ENCODE results near the gene TMED7. TPM values are rescaled to one million over a fixed set of nuclear protein-coding genes. Genes with fewer than 3 reads are reported as not detected.
"Not testable (repeated sequence)": the region's sequence is repeated elsewhere in the genome, so short reads cannot be mapped to it uniquely, and the experiment has no call there.

Gene TMED7
- total RNA-seq, 2 donors from 2014 or later: 131 to 132 TPM

GRCh38 chr5:115655994-115656393 is 30.2 kb upstream of the TMED7 start:
- Histone ChIP-seq H3K36me3 (no peaks in the 10 kb centered on the region), H3K27ac (no peak overlapping the region), H3K27me3 (replicated peaks; ENCODE audit: insufficient read depth) (no peaks in the 10 kb centered on the region), H3K4me3 (no peak overlapping the region), H3K4me1 (ENCODE audit: control insufficient read depth in 1 of 2, low read depth in 2 of 2) (peaks cover 0 to under 1% of the 10 kb centered on the region in 2 donors), H3K9me3 (no peaks in the 10 kb centered on the region)
- DNase-seq (ENCODE audit: low spot score): no peak
- no peak for TF ChIP-seq CTCF (IDR thresholded peaks at IDR 0.05)
- ATAC-seq (ENCODE audit: insufficient number of reproducible peaks, low FRiP score, low read depth): no peak

GRCh38 chr5:115649541-115649940 is 23.7 kb upstream of the TMED7 start:
- DNase-seq (ENCODE audit: low spot score): no peak
- no peaks in the 10 kb centered on the region for H3K36me3 ChIP-seq

GRCh38 chr5:115648056-115648455 is 22.2 kb upstream of the TMED7 start:
- no peak overlapping the region for H3K27ac ChIP-seq
- H3K4me3 ChIP-seq: no peak overlapping the region
- no peaks in the 10 kb centered on the region for H3K9me3 ChIP-seq
- H3K27me3 ChIP-seq (replicated peaks; ENCODE audit: insufficient read depth): no peaks in the 10 kb centered on the region
- no peak for TF ChIP-seq CTCF (IDR thresholded peaks at IDR 0.05)
- no peaks in the 10 kb centered on the region for H3K36me3 ChIP-seq
- no peak for ATAC-seq (ENCODE audit: insufficient number of reproducible peaks, low FRiP score, low read depth)
- no peak for DNase-seq (ENCODE audit: low spot score)
- no peaks in the 10 kb centered on the region for H3K4me1 ChIP-seq (ENCODE audit: control insufficient read depth in 1 of 2, low read depth in 2 of 2)

More at GRCh38 chr5:115649541-115649940, 23.7 kb upstream of the TMED7 start:
- H3K9me3 ChIP-seq: no peaks in the 10 kb centered on the region
- no peak overlapping the region for H3K27ac ChIP-seq
- H3K4me1 ChIP-seq (ENCODE audit: control insufficient read depth in 1 of 2, low read depth in 2 of 2): no peaks in the 10 kb centered on the region
- H3K27me3 ChIP-seq (replicated peaks; ENCODE audit: insufficient read depth): no peaks in the 10 kb centered on the region
- no peak overlapping the region for H3K4me3 ChIP-seq
- no peak for TF ChIP-seq CTCF (IDR thresholded peaks at IDR 0.05)
- no peak for ATAC-seq (ENCODE audit: insufficient number of reproducible peaks, low FRiP score, low read depth)

- not testable (repeated sequence) for DNase-seq (ENCODE audit: low spot score); ATAC-seq (ENCODE audit: insufficient number of reproducible peaks, low FRiP score, low read depth); H3K27me3 ChIP-seq (replicated peaks; ENCODE audit: insufficient read depth); H3K9me3 ChIP-seq; H3K36me3 ChIP-seq; H3K4me1 ChIP-seq (ENCODE audit: control insufficient read depth in 1 of 2, low read depth in 2 of 2); H3K4me3 ChIP-seq; H3K27ac ChIP-seq
Observed at GRCh38 chr5:115645386-115645785, 19.6 kb upstream of the TMED7 start.

- DNase-seq (ENCODE audit: low spot score) (no peak), ATAC-seq (ENCODE audit: insufficient number of reproducible peaks, low FRiP score, low read depth) (no peak)
- no peaks in the 10 kb centered on the region for H3K4me1 ChIP-seq (ENCODE audit: control insufficient read depth in 1 of 2, low read depth in 2 of 2)
- no peaks in the 10 kb centered on the region for H3K9me3 ChIP-seq
- no peak overlapping the region for H3K4me3 ChIP-seq
- TF ChIP-seq CTCF (IDR thresholded peaks at IDR 0.05): no peak
- no peaks in the 10 kb centered on the region for H3K27me3 ChIP-seq (replicated peaks; ENCODE audit: insufficient read depth)
- H3K36me3 ChIP-seq: no peaks in the 10 kb centered on the region
- H3K27ac ChIP-seq: no peak overlapping the region
Observed at GRCh38 chr5:115644046-115644445, 18.2 kb upstream of the TMED7 start.

- Histone ChIP-seq H3K4me3 (no peak overlapping the region), H3K9me3 (no peaks in the 10 kb centered on the region), H3K27ac (no peak overlapping the region), H3K27me3 (replicated peaks; ENCODE audit: insufficient read depth) (no peaks in the 10 kb centered on the region), H3K36me3 (no peaks in the 10 kb centered on the region), H3K4me1 (ENCODE audit: control insufficient read depth in 1 of 2, low read depth in 2 of 2) (no peaks in the 10 kb centered on the region)
- no peak for TF ChIP-seq CTCF (IDR thresholded peaks at IDR 0.05)
- no peak for DNase-seq (ENCODE audit: low spot score)
- ATAC-seq (ENCODE audit: insufficient number of reproducible peaks, low FRiP score, low read depth): no peak
Observed at GRCh38 chr5:115641948-115642347, 16.1 kb upstream of the TMED7 start.

Data from thoracic aorta (tissue), 2 donors.